OCI-LY1 (cell line): Measurements from ENCODE around the gene ENTR1.

Experiments
- H2AFZ ChIP-seq: fragments of 200-600 bp; sonication (generic), shearing (Covaris generic); 2 replicates; pipeline ENCODE4 v1.6.0; 2014; ENCODE audit warnings: antibody characterized with exemption, mild to moderate bottlenecking, low read length
- H3F3A ChIP-seq: fragments of 200-600 bp; sonication (generic), shearing (Covaris generic); 2 replicates; pipeline ENCODE4 v1.6.0; 2014; ENCODE audit warnings: mild to moderate bottlenecking, antibody characterized with exemption, low read length, moderate library complexity; ENCODE audit not compliant: insufficient read depth
- H3K27ac ChIP-seq: fragments of 200-600 bp; sonication (generic); 2 replicates; pipeline ENCODE4 v1.5.1; 2014; ENCODE audit warnings: low read length, mixed run types, mild to moderate bottlenecking, low read depth; ENCODE audit not compliant: poor library complexity, severe bottlenecking
- H3K27me3 ChIP-seq: fragments of 200-600 bp; sonication (generic); 2 replicates; pipeline ENCODE4 v1.6.0; 2014; ENCODE audit warnings: antibody characterized with exemption, mild to moderate bottlenecking, low read length, moderate library complexity; ENCODE audit not compliant: insufficient read depth
- H3K36me3 ChIP-seq: fragments of 200-600 bp; sonication (generic); 2 replicates; pipeline ENCODE4 v1.6.1; 2014; ENCODE audit warnings: mild to moderate bottlenecking, antibody characterized with exemption, low read length, moderate library complexity, mixed read lengths; ENCODE audit not compliant: insufficient read depth
- H3K4me1 ChIP-seq: fragments of 200-600 bp; sonication (generic); 2 replicates; pipeline ENCODE4 v1.5.1; 2014; ENCODE audit warnings: mild to moderate bottlenecking, low read length, moderate library complexity; ENCODE audit not compliant: insufficient read depth, severe bottlenecking
- H3K4me2 ChIP-seq: fragments of 200-600 bp; sonication (generic), shearing (Covaris generic); 2 replicates; pipeline ENCODE4 v1.6.1; 2014; ENCODE audit warnings: low read length
- H3K4me3 ChIP-seq: fragments of 200-600 bp; sonication (generic); 2 replicates; pipeline ENCODE4 v1.5.1; 2014; ENCODE audit warnings: low read length, low read depth, mild to moderate bottlenecking, mixed read lengths; ENCODE audit not compliant: poor library complexity, severe bottlenecking
- H3K79me2 ChIP-seq: fragments of 200-600 bp; shearing (Covaris generic); 2 replicates; pipeline ENCODE4 v1.6.1; 2016; ENCODE audit warnings: mixed run types, low read length, mixed read lengths; ENCODE audit not compliant: insufficient read depth
- H3K9ac ChIP-seq: fragments of 200-600 bp; sonication (generic), shearing (Covaris generic); 2 replicates; pipeline ENCODE4 v1.6.1; 2014; ENCODE audit warnings: mild to moderate bottlenecking, low read length, mixed read lengths
- H3K9me2 ChIP-seq: fragments of 200-600 bp; sonication (generic), shearing (Covaris generic); 2 replicates; pipeline ENCODE4 v1.6.1; 2014; ENCODE audit warnings: low read depth, mild to moderate bottlenecking, low read length, mixed read lengths
- H3K9me3 ChIP-seq: fragments of 200-600 bp; shearing (Covaris generic); 2 replicates; pipeline ENCODE4 v1.6.1; 2014; ENCODE audit warnings: low read length, mixed read lengths
- H4K20me1 ChIP-seq: fragments of 200-600 bp; sonication (generic), shearing (Covaris generic); 2 replicates; pipeline ENCODE4 v1.6.0; 2016; ENCODE audit warnings: mild to moderate bottlenecking, low read length; ENCODE audit not compliant: insufficient read depth
- CTCF ChIP-seq: fragments of 200-600 bp; sonication (generic), shearing (Covaris generic); IDR thresholded peaks from 2 replicates; pipeline ENCODE4 v1.5.1; 2017; ENCODE audit warnings: mild to moderate bottlenecking, antibody characterized with exemption, low read length, moderate library complexity, mixed read lengths
- EZH2 ChIP-seq: fragments of 200-600 bp; sonication (generic), shearing (Covaris generic); IDR thresholded peaks from 2 replicates; pipeline ENCODE4 v1.8.0; 2017; ENCODE audit warnings: borderline replicate concordance, mixed run types, mild to moderate bottlenecking, antibody characterized with exemption, low read length, moderate library complexity, mixed read lengths

The ENTR1 gene

GRCh38 chr9:136418182-136419091, 8.0 kb upstream of the ENTR1 start:
- no peaks in the 10 kb centered on the region for H4K20me1 ChIP-seq
- H3K36me3 ChIP-seq: peaks cover 92% of the 10 kb centered on the region
- no peaks in the 10 kb centered on the region for H3K9me2 ChIP-seq
- no peaks in the 10 kb centered on the region for H3K4me1 ChIP-seq
- no peaks in the 10 kb centered on the region for H3K79me2 ChIP-seq
- H3K4me3 ChIP-seq: no peak overlapping the region
- no peak overlapping the region for H3K27ac ChIP-seq
- H3K9me3 ChIP-seq: no peaks in the 10 kb centered on the region
- no peak overlapping the region for H3K9ac ChIP-seq
- H3F3A ChIP-seq: no peaks in the 10 kb centered on the region
- H2AFZ ChIP-seq: no peak overlapping the region
- H3K4me2 ChIP-seq: no peak overlapping the region
- no peak for TF ChIP-seq EZH2
- TF ChIP-seq CTCF: no peak
- no peaks in the 10 kb centered on the region for H3K27me3 ChIP-seq

GRCh38 chr9:136416914-136417313, 6.5 kb upstream of the ENTR1 start:
- no peak overlapping the region for H3K4me3 ChIP-seq
- H3F3A ChIP-seq: no peaks in the 10 kb centered on the region
- H3K36me3 ChIP-seq: peaks cover 92% of the 10 kb centered on the region
- no peaks in the 10 kb centered on the region for H3K27me3 ChIP-seq
- TF ChIP-seq EZH2: no peak
- no peak for TF ChIP-seq CTCF
- H3K9ac ChIP-seq: no peak overlapping the region
- peaks cover 5% of the 10 kb centered on the region for H3K4me1 ChIP-seq
- no peak overlapping the region for H2AFZ ChIP-seq
- H3K4me2 ChIP-seq: no peak overlapping the region
- H3K27ac ChIP-seq: no peak overlapping the region
- no peaks in the 10 kb centered on the region for H3K9me3 ChIP-seq
- no peaks in the 10 kb centered on the region for H4K20me1 ChIP-seq
- no peaks in the 10 kb centered on the region for H3K9me2 ChIP-seq
- peaks cover 5% of the 10 kb centered on the region for H3K79me2 ChIP-seq

- no peaks in the 10 kb centered on the region for H4K20me1 ChIP-seq
These were observed 6.0 kb upstream of the ENTR1 start for GRCh38 chr9:136416427-136416826.

More at GRCh38 chr9:136416427-136416826, 6.0 kb upstream of the ENTR1 start:
- H3K4me2 ChIP-seq: no peak overlapping the region
- TF ChIP-seq EZH2 (no peak), CTCF (no peak)
- H3K9me3 ChIP-seq: no peaks in the 10 kb centered on the region
- no peaks in the 10 kb centered on the region for H3K27me3 ChIP-seq
- H3K4me1 ChIP-seq: peaks cover 9% of the 10 kb centered on the region
- H3K9ac ChIP-seq: no peak overlapping the region
- H3K4me3 ChIP-seq: no peak overlapping the region
- H3K36me3 ChIP-seq: peaks cover 90% of the 10 kb centered on the region
- H3K79me2 ChIP-seq: peaks cover 10% of the 10 kb centered on the region
- H3K9me2 ChIP-seq: no peaks in the 10 kb centered on the region
- H3F3A ChIP-seq: no peaks in the 10 kb centered on the region
- H2AFZ ChIP-seq: no peak overlapping the region
- no peak overlapping the region for H3K27ac ChIP-seq
